HCT116 (cell line): ENCODE data around the gene RBM33. TPM values are rescaled to one million over a fixed set of nuclear protein-coding genes. Genes with fewer than 3 reads are reported as not detected.

Source experiments
- ATAC-seq: fragments of 200-7000 bp; cut with Tn5 transposase; 2 replicates; pipeline ENCODE4 v1.9.1; 2020; ENCODE audit warnings: mild to moderate bottlenecking, moderate library complexity
- BruUV-seq: library from RNA; stranded (reverse); fragments of 400-500 nt; replicated peaks from 2 replicates; lab custom pipeline; 2021; lab: Mats Ljungman, UMichigan
- CTCF ChIA-PET: fragments of 300-600 bp; sonication (Branson Sonifier 250); formaldehyde crosslinking; loops from one replicate; lab custom pipeline; 2021; ENCODE audit warnings: antibody characterized with exemption; lab: Charles Lee
- POLR2A ChIA-PET: fragments of 300-600, 350-600 bp; sonication (Branson Sonifier 250); formaldehyde crosslinking; loops from one replicate; lab custom pipeline; 2021; ENCODE audit warnings: antibody characterized with exemption; lab: Charles Lee
- RAD21 ChIA-PET, 2 experiments: fragments of 300-600 bp; sonication (Branson Sonifier 250); formaldehyde crosslinking; loops; one replicate each; lab custom pipeline; 2023; ENCODE audit warnings: low total read pairs in 2 of 2; ENCODE audit not compliant: uncharacterized antibody in 2 of 2, unreplicated experiment in 2 of 2, low non-redundant PET in 1 of 2; lab: Charles Lee
- DNase-seq: peaks from one replicate; pipeline ENCODE4 v3.0.0-alpha.2; 2010; ENCODE audit warnings: low read depth, low spot score
- H2AFZ ChIP-seq: fragments of 200-600 bp; shearing (Covaris generic), sonication (generic); 2 replicates; pipeline ENCODE4 v1.6.1; 2017; ENCODE audit warnings: low read depth, mixed run types, mixed read lengths, antibody characterized with exemption, low read length; ENCODE audit not compliant: poor library complexity, severe bottlenecking
- H3K27ac ChIP-seq: 2 replicates; pipeline ENCODE4 v1.5.1; 2012; ENCODE audit warnings: low read depth, low read length
- H3K27me3 ChIP-seq: fragments of 200-600 bp; sonication (generic); 2 replicates; pipeline ENCODE4 v1.6.1; 2016; ENCODE audit warnings: mixed run types, low read length, mixed read lengths; ENCODE audit not compliant: insufficient read depth
- H3K36me3 ChIP-seq, 2 experiments: fragments of 200-500 bp in 1 of 2; fragments of 200-600 bp in 1 of 2; sonication (Bioruptor generic) in 1 of 2; sonication (generic) in 1 of 2; 2 replicates each; pipeline versions ENCODE4 v1.5.1 to v1.6.1; 2014 to 2016; ENCODE audit warnings: low read length in 2 of 2, inconsistent platforms in 1 of 2, mixed read lengths in 1 of 2, mixed run types in 1 of 2; ENCODE audit not compliant: insufficient read depth in 2 of 2, control insufficient read depth in 1 of 2
- H3K4me1 ChIP-seq, 2 experiments: fragments of 200-600 bp in 1 of 2; sonication (generic) in 1 of 2; 2 replicates each; pipeline versions ENCODE4 v1.5.1 to v1.6.1; 2012 to 2017; ENCODE audit warnings: low read length in 2 of 2, inconsistent platforms in 1 of 2, mild to moderate bottlenecking in 1 of 2, mixed read lengths in 1 of 2, mixed run types in 1 of 2, moderate library complexity in 1 of 2; ENCODE audit not compliant: insufficient read depth in 2 of 2, control insufficient read depth in 1 of 2
- H3K4me2 ChIP-seq: fragments of 200-600 bp; sonication (generic); 2 replicates; pipeline ENCODE4 v1.6.1; 2017; ENCODE audit warnings: mixed run types, low read length, mixed read lengths
- H3K4me3 ChIP-seq, 2 experiments: fragments of 200-600 bp in 1 of 2; sonication (generic) in 1 of 2; replicated peaks in 1 of 2; 2 replicates each; pipeline ENCODE4 v1.5.1; 2011 to 2016; ENCODE audit warnings: low read length in 2 of 2, control low read depth in 1 of 2, low read depth in 1 of 2, mild to moderate bottlenecking in 1 of 2, mixed read lengths in 1 of 2, mixed run types in 1 of 2
- H3K79me2 ChIP-seq: fragments of 200-600 bp; sonication (generic); 2 replicates; pipeline ENCODE4 v1.6.1; 2017; ENCODE audit warnings: mild to moderate bottlenecking, mixed run types, low read length, moderate library complexity, mixed read lengths; ENCODE audit not compliant: insufficient read depth
- H3K9ac ChIP-seq: fragments of 200-600 bp; sonication (generic); 2 replicates; pipeline ENCODE4 v1.6.1; 2016; ENCODE audit warnings: low read length, mixed read lengths
- H3K9me2 ChIP-seq: fragments of 200-600 bp; sonication (generic), shearing (Covaris generic); 2 replicates; pipeline ENCODE4 v1.6.1; 2017; ENCODE audit warnings: mixed run types, mild to moderate bottlenecking, moderate library complexity; ENCODE audit not compliant: insufficient read depth
- H3K9me3 ChIP-seq, 2 experiments: fragments of 200-500 bp in 1 of 2; fragments of 200-600 bp in 1 of 2; sonication (Bioruptor generic) in 1 of 2; sonication (generic) in 1 of 2; 2 replicates each; pipeline ENCODE4 v1.6.1; 2014 to 2017; ENCODE audit warnings: low read length in 2 of 2, mixed read lengths in 2 of 2, inconsistent platforms in 1 of 2, low read depth in 1 of 2, mild to moderate bottlenecking in 1 of 2, mixed run types in 1 of 2, moderate library complexity in 1 of 2; ENCODE audit not compliant: control insufficient read depth in 1 of 2, insufficient read depth in 1 of 2
- H4K20me1 ChIP-seq: fragments of 200-600 bp; sonication (generic), shearing (Covaris generic); 2 replicates; pipeline ENCODE4 v1.6.1; 2017; ENCODE audit warnings: mixed run types, mild to moderate bottlenecking, moderate library complexity; ENCODE audit not compliant: insufficient read depth
- CBX3 ChIP-seq: IDR thresholded peaks from 2 replicates; pipeline ENCODE4 v1.6.1; 2012; ENCODE audit warnings: low read depth
- CEBPB ChIP-seq: IDR thresholded peaks from 2 replicates; pipeline ENCODE4 v1.6.1; 2012; ENCODE audit warnings: low read depth
- ELF1 ChIP-seq: IDR thresholded peaks from 2 replicates; pipeline ENCODE4 v1.6.1; 2012; ENCODE audit warnings: low read depth, borderline replicate concordance
- EZH2 ChIP-seq: fragments of 200-600 bp; sonication (generic); IDR thresholded peaks from 2 replicates; pipeline ENCODE4 v1.6.1; 2017; ENCODE audit warnings: antibody characterized with exemption, mixed run types
- POLR2AphosphoS5 ChIP-seq: IDR thresholded peaks from 2 replicates; pipeline ENCODE4 v1.6.1; 2011; ENCODE audit warnings: mild to moderate bottlenecking, low read depth, low read length, moderate library complexity
- SP1 ChIP-seq: IDR thresholded peaks from 2 replicates; pipeline ENCODE4 v1.6.1; 2012; ENCODE audit warnings: low read depth
- SRF ChIP-seq: IDR thresholded peaks from 2 replicates; pipeline ENCODE4 v1.6.1; 2012; ENCODE audit warnings: low read depth
- TCF7L2 ChIP-seq: IDR thresholded peaks from 2 replicates; pipeline ENCODE4 v1.7.0; 2011; ENCODE audit warnings: borderline replicate concordance, inconsistent platforms; ENCODE audit not compliant: insufficient read depth, insufficient read length; ENCODE audit errors: extremely low read depth
- YY1 ChIP-seq: IDR thresholded peaks from 2 replicates; pipeline ENCODE4 v1.6.1; 2011; ENCODE audit warnings: low read length, low read depth, moderate library complexity, mild to moderate bottlenecking; ENCODE audit not compliant: insufficient replicate concordance; ENCODE audit errors: extremely low read depth
- ZFX ChIP-seq: fragments of 450-650 bp; IDR thresholded peaks from 2 replicates; pipeline ENCODE4 v1.6.1; 2017
- intact Hi-C: fragments of 100-400 bp; cut with micrococcal nuclease; formaldehyde crosslinking; loops from 2 replicates; pipeline ENCODE4 v1.10.0; 2022
- total RNA-seq: library from RNA; stranded (reverse); gene quantifications from one replicate; pipeline ENCODE4 v1.2.1, GENCODE V29; 2021; ENCODE audit not compliant: unreplicated experiment
- TF ChIP-seq, protein P1 (sequence below): IDR thresholded peaks from 2 replicates; pipeline ENCODE4 v1.6.1; 2011; ENCODE audit warnings: mild to moderate bottlenecking, low read length, moderate library complexity; ENCODE audit not compliant: insufficient replicate concordance; ENCODE audit errors: extremely low read depth
- TF ChIP-seq, protein P2 (sequence below), 3 experiments: fragments of 200-600 bp in 1 of 3; sonication (generic) in 1 of 3; IDR thresholded peaks in 2 of 3; conservative IDR thresholded peaks in 1 of 3; 2 replicates each; pipeline ENCODE4 v1.5.1; 2012 to 2017; ENCODE audit warnings: low read depth in 2 of 3, low read length in 2 of 3, antibody characterized with exemption in 1 of 3, borderline replicate concordance in 1 of 3, control low read depth in 1 of 3, mild to moderate bottlenecking in 1 of 3, mixed read lengths in 1 of 3, mixed run types in 1 of 3, moderate library complexity in 1 of 3; ENCODE audit not compliant: insufficient read depth in 1 of 3

RBM33 gene
- total RNA-seq, 1 experiment from 2014 or later = 64.3 TPM

DNA sequence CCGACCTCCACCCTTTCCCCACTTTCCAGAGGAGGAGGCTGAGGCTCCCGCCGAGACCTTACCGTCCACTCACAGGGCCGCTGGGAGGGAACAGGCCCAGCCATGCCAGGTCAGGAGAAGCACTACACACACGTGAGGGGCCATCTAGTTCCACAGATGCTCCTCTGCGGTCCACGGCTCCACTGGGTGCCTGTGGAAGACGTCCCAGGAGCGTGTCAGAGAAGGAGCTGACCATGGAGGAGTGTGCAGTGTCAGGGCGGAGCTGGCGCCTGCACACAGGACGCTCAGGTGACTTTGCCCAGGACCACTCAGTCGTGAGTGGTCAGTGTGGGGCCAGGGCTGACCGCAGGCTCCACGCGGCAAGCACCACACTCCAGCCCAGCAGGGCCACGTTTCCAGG lies 175.8 kb downstream of the RBM33 start:
- H3K79me2 ChIP-seq = no peaks in the 10 kb centered on the region
- no peak overlapping the region for H2AFZ ChIP-seq
- intact Hi-C loops = no loop called here
- no peaks in the 10 kb centered on the region for H4K20me1 ChIP-seq
- RAD21 ChIA-PET = no interaction called here
- no peaks in the 10 kb centered on the region for H3K9me3 ChIP-seq
- no TSS peak for BruUV-seq
- no peaks in the 10 kb centered on the region for H3K9me2 ChIP-seq
- POLR2A ChIA-PET = no interaction called here
- ATAC-seq = no peak
- no peaks in the 10 kb centered on the region for H3K36me3 ChIP-seq
- no peaks in the 10 kb centered on the region for H3K27me3 ChIP-seq
- H3K4me3 ChIP-seq = no peak overlapping the region
- CTCF ChIA-PET = no interaction called here
- no peak for TF ChIP-seq ELF1
- TF ChIP-seq CBX3 = no peak
- TF ChIP-seq YY1 = no peak
- TF ChIP-seq TCF7L2 = no peak
- TF ChIP-seq EZH2 = no peak
- TF ChIP-seq, protein P1, sequence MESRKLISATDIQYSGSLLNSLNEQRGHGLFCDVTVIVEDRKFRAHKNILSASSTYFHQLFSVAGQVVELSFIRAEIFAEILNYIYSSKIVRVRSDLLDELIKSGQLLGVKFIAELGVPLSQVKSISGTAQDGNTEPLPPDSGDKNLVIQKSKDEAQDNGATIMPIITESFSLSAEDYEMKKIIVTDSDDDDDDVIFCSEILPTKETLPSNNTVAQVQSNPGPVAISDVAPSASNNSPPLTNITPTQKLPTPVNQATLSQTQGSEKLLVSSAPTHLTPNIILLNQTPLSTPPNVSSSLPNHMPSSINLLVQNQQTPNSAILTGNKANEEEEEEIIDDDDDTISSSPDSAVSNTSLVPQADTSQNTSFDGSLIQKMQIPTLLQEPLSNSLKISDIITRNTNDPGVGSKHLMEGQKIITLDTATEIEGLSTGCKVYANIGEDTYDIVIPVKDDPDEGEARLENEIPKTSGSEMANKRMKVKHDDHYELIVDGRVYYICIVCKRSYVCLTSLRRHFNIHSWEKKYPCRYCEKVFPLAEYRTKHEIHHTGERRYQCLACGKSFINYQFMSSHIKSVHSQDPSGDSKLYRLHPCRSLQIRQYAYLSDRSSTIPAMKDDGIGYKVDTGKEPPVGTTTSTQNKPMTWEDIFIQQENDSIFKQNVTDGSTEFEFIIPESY = no peak
- no peak for DNase-seq
- H3K4me2 ChIP-seq = no peak overlapping the region
- no peak overlapping the region for H3K27ac ChIP-seq
- peaks cover 0 to 16% of the 10 kb centered on the region in 2 experiments; a peak in 2 of 4 replicates for H3K4me1 ChIP-seq
- no peak overlapping the region for H3K9ac ChIP-seq

DNA sequence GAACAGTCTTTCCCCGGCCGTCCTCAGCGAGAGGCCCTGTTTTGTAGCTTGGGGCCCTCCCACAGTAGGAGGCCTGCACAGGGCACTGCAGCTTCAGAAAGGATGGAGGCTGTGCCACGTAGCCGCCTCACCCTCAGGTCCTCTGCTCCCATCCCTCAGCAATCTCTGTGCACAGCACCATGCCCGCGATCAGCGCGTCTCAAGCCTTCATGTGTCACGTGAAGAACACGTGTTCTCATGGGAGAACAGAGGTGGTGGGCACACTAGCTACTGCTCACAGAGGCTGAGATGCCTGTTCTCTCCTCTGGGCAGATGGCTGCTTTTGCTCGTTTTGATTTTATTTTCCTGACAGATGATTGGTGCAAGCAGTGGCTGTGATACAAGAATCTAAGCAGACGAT lies 176.3 kb downstream of the RBM33 start:
- no peaks in the 10 kb centered on the region for H3K79me2 ChIP-seq
- peaks cover 3 to 16% of the 10 kb centered on the region in 2 experiments; a peak in 2 of 4 replicates for H3K4me1 ChIP-seq
- no peak for DNase-seq
- H2AFZ ChIP-seq = no peak overlapping the region
- ATAC-seq = no peak
- intact Hi-C loops = no loop called here
- H3K4me2 ChIP-seq = no peak overlapping the region
- H3K36me3 ChIP-seq = no peaks in the 10 kb centered on the region
- ChIA-PET RAD21 (no interaction called here), CTCF (no interaction called here), POLR2A (no interaction called here)
- H3K9me2 ChIP-seq = no peaks in the 10 kb centered on the region
- H4K20me1 ChIP-seq = no peaks in the 10 kb centered on the region
- no TSS peak for BruUV-seq
- H3K4me3 ChIP-seq = no peak overlapping the region
- H3K9me3 ChIP-seq = no peaks in the 10 kb centered on the region
- H3K27me3 ChIP-seq = no peaks in the 10 kb centered on the region
- no peak overlapping the region for H3K27ac ChIP-seq
- no peak overlapping the region for H3K9ac ChIP-seq
- TF ChIP-seq SRF = no peak
- TF ChIP-seq ZFX = no peak
- TF ChIP-seq ELF1 = no peak
- TF ChIP-seq CBX3 = no peak
- no peak for TF ChIP-seq POLR2AphosphoS5
- TF ChIP-seq YY1 = no peak
- no peak for TF ChIP-seq SP1
- TF ChIP-seq, protein P2, sequence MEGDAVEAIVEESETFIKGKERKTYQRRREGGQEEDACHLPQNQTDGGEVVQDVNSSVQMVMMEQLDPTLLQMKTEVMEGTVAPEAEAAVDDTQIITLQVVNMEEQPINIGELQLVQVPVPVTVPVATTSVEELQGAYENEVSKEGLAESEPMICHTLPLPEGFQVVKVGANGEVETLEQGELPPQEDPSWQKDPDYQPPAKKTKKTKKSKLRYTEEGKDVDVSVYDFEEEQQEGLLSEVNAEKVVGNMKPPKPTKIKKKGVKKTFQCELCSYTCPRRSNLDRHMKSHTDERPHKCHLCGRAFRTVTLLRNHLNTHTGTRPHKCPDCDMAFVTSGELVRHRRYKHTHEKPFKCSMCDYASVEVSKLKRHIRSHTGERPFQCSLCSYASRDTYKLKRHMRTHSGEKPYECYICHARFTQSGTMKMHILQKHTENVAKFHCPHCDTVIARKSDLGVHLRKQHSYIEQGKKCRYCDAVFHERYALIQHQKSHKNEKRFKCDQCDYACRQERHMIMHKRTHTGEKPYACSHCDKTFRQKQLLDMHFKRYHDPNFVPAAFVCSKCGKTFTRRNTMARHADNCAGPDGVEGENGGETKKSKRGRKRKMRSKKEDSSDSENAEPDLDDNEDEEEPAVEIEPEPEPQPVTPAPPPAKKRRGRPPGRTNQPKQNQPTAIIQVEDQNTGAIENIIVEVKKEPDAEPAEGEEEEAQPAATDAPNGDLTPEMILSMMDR (IDR thresholded peaks at IDR 0.05 in 2 of 3, conservative IDR thresholded peaks at IDR 0.05 in 1 of 3; ENCODE audit: borderline replicate concordance in 1 of 3, insufficient read depth in 1 of 3, low read depth in 2 of 3, low read length in 2 of 3) = no peak
- TF ChIP-seq CEBPB = no peak
